GOT3 (cell line): Measurements from ENCODE around the gene HSFY2.
"Not testable (repeated sequence)": the region's sequence is repeated elsewhere in the genome, so short reads cannot be mapped to it uniquely, and the experiment has no call there.

Experiments used
- DNase-seq: peaks from one replicate; lab custom pipeline; 2025; ENCODE audit warnings: mixed read lengths; lab: John Stamatoyannopoulos, UW

HSFY2 gene, protein sequence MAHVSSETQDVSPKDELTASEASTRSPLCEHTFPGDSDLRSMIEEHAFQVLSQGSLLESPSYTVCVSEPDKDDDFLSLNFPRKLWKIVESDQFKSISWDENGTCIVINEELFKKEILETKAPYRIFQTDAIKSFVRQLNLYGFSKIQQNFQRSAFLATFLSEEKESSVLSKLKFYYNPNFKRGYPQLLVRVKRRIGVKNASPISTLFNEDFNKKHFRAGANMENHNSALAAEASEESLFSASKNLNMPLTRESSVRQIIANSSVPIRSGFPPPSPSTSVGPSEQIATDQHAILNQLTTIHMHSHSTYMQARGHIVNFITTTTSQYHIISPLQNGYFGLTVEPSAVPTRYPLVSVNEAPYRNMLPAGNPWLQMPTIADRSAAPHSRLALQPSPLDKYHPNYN

DNA sequence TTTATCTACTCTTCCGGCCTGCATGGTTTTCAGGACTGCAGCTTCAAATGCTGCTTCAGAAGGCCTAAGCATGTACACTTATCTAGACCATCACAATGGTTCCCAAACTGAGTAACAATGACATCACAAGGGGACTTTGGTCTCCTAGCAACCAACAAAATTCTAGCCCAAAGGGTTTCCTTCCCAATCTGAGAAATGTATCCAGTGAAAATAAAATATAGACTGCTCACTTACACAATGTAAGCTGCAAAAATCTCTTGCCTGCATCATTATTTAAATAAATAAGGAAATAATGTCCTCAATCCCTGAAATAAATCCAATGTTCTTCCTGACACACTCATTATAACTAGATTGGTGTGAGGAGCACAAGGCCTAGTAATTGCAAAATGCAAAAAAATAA lies at the start of gene HSFY2:
TSS of gene HSFY2 (minus strand) at position 101 of the 400 bp plus-strand sequence. CDS start 117 bp downstream, outside the sequence.
- DNase-seq: not testable (repeated sequence)

GRCh38 chrY:18815751-18816150 lies 42.2 kb upstream of the HSFY2 start:
- not testable (repeated sequence) for DNase-seq

GRCh38 chrY:18788757-18789406 lies 15.3 kb upstream of the HSFY2 start:
- DNase-seq: not testable (repeated sequence)

DNA sequence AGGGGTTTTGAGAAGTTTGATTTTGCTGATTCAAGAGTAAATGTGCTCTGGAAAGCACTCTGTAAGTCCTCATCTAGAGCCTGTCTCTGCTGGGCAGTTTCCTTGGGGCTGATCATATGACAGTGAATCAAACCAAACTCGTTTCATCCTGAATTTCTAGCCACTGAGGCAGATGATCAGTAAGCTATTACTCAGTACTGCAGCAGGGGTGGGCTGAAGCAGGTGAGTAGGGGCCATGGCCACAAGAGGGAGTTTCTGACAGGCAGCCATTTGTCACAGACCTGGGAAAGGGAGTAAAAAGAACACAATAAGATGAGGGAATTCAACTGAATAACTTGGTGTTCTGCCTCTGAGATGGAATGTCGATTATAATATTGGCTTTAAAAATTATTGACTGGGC lies 19.5 kb downstream of the HSFY2 start:
- DNase-seq: not testable (repeated sequence)

- DNase-seq: not testable (repeated sequence)
Observed at GRCh38 chrY:18753133-18753815, 20.3 kb downstream of the HSFY2 start.

GRCh38 chrY:18723714-18724113 lies 49.8 kb downstream of the HSFY2 start:
- DNase-seq: not testable (repeated sequence)
